ENCODE measurements around the gene CD300LB. TPM values are rescaled to one million over a fixed set of nuclear protein-coding genes. Genes with fewer than 3 reads are reported as not detected.

The CD300LB gene
- total and polyA plus RNA-seq, 2 donors from 2014 or later, result 0.91 TPM; not detected in 1

DNA sequence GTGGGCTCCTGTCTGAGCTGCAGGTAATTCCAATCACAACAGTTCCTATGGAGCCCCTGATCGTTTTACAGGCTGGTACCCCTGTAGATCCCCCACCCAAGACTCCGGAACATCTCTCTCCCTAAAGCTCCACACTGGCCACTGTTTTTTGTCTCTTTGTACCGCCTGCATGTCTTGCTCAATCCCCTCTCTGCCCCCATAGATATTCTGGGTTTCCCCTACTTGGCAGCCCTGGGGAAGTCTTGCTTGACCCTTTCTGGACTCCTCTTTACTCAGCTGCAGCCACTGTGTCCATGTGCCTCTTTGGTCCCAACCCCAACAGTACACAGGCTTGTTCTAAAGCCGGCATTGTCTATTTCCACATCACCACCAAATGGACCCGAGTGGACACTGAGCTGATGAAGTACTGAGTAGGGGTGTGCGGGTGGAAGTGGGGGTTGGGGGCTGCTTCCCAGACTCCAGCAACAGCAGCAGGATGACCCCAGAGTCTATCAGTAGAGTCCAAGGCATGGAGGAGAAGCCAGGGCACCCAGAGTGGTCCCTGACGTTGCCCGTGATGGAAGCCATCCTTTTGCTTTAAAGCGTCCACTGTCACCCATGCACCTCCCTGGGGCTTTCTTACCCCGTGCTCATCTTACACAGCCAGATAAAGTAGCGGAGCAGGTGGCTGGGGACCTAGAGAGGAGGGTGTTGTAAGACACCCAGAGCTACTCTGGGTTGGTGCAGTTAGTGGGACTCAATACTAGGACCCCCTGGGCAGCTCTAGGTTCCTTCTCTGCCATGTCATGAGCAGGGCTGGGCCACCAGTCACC lies 6.4 kb downstream of the CD300LB start:
- DNase-seq (no peak), FAIRE-seq (no peak)
- Histone ChIP-seq H3K9me3 (ENCODE audit: control insufficient read depth in 2 of 3, insufficient read depth in 1 of 3, low read length in 3 of 3) (no peaks in the 10 kb centered on the region), H3K4me1 (ENCODE audit: control insufficient read depth in 2 of 3, insufficient read depth in 2 of 3, low read depth in 1 of 3, low read length in 3 of 3) (no peaks in the 10 kb centered on the region), H3K27me3 (ENCODE audit: control insufficient read depth, insufficient read depth, low read length) (no peaks in the 10 kb centered on the region), H3K4me3 (ENCODE audit: low read length in 3 of 3) (no peak overlapping the region), H3K9ac (ENCODE audit: low read length in 3 of 3) (no peak overlapping the region), H3K36me3 (ENCODE audit: control insufficient read depth in 2 of 3, insufficient read depth in 3 of 3, low read length in 3 of 3) (no peaks in the 10 kb centered on the region), H3K27ac (ENCODE audit: low read depth in 2 of 2, low read length in 2 of 2) (no peak overlapping the region)
- intact Hi-C loops (cut with DNase I), result no loop called here
- TF ChIP-seq, protein P1, sequence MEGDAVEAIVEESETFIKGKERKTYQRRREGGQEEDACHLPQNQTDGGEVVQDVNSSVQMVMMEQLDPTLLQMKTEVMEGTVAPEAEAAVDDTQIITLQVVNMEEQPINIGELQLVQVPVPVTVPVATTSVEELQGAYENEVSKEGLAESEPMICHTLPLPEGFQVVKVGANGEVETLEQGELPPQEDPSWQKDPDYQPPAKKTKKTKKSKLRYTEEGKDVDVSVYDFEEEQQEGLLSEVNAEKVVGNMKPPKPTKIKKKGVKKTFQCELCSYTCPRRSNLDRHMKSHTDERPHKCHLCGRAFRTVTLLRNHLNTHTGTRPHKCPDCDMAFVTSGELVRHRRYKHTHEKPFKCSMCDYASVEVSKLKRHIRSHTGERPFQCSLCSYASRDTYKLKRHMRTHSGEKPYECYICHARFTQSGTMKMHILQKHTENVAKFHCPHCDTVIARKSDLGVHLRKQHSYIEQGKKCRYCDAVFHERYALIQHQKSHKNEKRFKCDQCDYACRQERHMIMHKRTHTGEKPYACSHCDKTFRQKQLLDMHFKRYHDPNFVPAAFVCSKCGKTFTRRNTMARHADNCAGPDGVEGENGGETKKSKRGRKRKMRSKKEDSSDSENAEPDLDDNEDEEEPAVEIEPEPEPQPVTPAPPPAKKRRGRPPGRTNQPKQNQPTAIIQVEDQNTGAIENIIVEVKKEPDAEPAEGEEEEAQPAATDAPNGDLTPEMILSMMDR (IDR thresholded peaks at IDR 0.05; ENCODE audit: borderline replicate concordance, extremely low read depth, insufficient read depth), result no peak

DNA sequence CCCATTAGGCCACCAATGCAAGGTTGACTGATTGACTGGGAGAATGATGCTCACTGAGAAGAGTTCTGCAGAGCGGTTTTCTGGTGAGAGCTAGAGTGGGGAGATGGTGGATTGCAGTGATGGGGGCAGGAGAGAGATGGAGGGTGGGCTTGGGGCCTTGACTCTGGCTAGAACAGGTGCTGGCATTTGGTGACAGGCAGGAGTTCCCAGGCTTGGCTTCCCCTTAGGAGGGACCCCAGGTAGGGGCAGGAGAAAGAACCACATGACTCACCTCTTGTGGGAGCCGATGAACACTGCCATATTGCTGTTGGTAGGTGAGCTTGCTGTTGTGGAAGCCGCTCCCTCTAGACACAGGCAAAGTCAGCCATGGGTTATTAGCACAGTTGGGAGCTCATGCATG lies 8.0 kb downstream of the CD300LB start:
- Histone ChIP-seq H3K4me1 (ENCODE audit: control insufficient read depth in 2 of 3, insufficient read depth in 2 of 3, low read depth in 1 of 3, low read length in 3 of 3) (no peaks in the 10 kb centered on the region), H3K9me3 (ENCODE audit: control insufficient read depth in 2 of 3, insufficient read depth in 1 of 3, low read length in 3 of 3) (no peaks in the 10 kb centered on the region), H3K9ac (ENCODE audit: low read length in 3 of 3) (no peak overlapping the region), H3K27me3 (ENCODE audit: control insufficient read depth, insufficient read depth, low read length) (no peaks in the 10 kb centered on the region), H3K27ac (ENCODE audit: low read depth in 2 of 2, low read length in 2 of 2) (no peak overlapping the region), H3K4me3 (ENCODE audit: low read length in 3 of 3) (no peak overlapping the region), H3K36me3 (ENCODE audit: control insufficient read depth in 2 of 3, insufficient read depth in 3 of 3, low read length in 3 of 3) (no peaks in the 10 kb centered on the region)
- DNase-seq (no peak), FAIRE-seq (no peak)
- intact Hi-C loops (cut with DNase I), result no loop called here
- TF ChIP-seq, protein P1 (IDR thresholded peaks at IDR 0.05; ENCODE audit: borderline replicate concordance, extremely low read depth, insufficient read depth), result no peak

DNA sequence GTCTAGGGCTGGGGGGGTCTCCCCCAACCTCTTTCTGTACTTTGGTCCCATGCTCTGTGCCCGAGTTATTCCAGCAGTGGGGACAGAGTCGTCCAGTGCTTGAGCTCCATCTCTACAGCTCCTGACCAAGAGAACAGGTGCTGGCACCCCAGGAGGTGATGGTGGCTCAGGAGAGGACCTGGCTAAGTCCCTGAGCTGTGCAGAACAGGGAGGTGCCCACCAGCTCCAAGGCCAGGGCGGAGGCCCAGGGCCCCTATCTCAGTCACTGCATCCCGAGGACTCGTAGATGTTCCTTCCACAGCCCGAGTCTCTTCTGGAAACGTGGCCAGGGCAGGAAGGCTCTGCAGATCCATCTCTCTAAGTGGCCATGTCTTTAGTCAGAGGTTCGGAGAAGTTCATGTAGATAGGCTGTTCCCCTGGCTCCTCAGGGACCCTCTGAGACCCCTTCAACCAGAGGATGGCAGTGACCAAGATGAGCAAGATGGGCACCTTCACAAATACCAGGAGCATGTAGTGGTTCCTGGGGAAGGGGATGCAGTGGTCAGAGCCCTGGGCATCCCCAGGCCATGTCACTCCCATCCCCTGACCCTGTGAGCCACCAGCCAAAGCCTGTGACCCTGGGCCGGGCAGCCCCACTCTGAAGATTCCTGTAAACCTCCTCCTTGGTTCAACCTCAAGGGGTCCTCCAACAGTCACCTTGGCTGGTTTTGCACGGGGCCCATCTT lies 8.7 kb downstream of the CD300LB start:
- DNase-seq (no peak), FAIRE-seq (no peak)
- H3K9ac ChIP-seq (ENCODE audit: low read length in 3 of 3), result no peak overlapping the region
- TF ChIP-seq, protein P1 (IDR thresholded peaks at IDR 0.05; ENCODE audit: borderline replicate concordance, extremely low read depth, insufficient read depth), result no peak
- H3K27me3 ChIP-seq (ENCODE audit: control insufficient read depth, insufficient read depth, low read length), result no peaks in the 10 kb centered on the region
- no peaks in the 10 kb centered on the region for H3K4me1 ChIP-seq (ENCODE audit: control insufficient read depth in 2 of 3, insufficient read depth in 2 of 3, low read depth in 1 of 3, low read length in 3 of 3)
- intact Hi-C loops (cut with DNase I), result no loop called here
- H3K9me3 ChIP-seq (ENCODE audit: control insufficient read depth in 2 of 3, insufficient read depth in 1 of 3, low read length in 3 of 3), result no peaks in the 10 kb centered on the region
- H3K36me3 ChIP-seq (ENCODE audit: control insufficient read depth in 2 of 3, insufficient read depth in 3 of 3, low read length in 3 of 3), result no peaks in the 10 kb centered on the region
- no peak overlapping the region for H3K4me3 ChIP-seq (ENCODE audit: low read length in 3 of 3)
- H3K27ac ChIP-seq (ENCODE audit: low read depth in 2 of 2, low read length in 2 of 2), result no peak overlapping the region
